WERI-Rb-1 (cell line): ENCODE data around the gene TP63.

Experiments used
- DNase-seq: peaks from one replicate; pipeline ENCODE4 v3.0.0-alpha.2; 2020
- H3K27ac ChIP-seq: fragments of 250-450 bp; sonication (Bioruptor Pico); 2 replicates; pipeline ENCODE4 v1.5.1; 2020; ENCODE audit warnings: mild to moderate bottlenecking, moderate library complexity
- H3K27me3 ChIP-seq: fragments of 250-450 bp; sonication (Bioruptor Pico); 2 replicates; pipeline ENCODE4 v1.5.1; 2021; ENCODE audit warnings: mild to moderate bottlenecking, low read depth, moderate library complexity; ENCODE audit not compliant: insufficient read depth, severe bottlenecking
- H3K36me3 ChIP-seq: fragments of 250-450 bp; sonication (Bioruptor Pico); 2 replicates; pipeline ENCODE4 v1.5.1; 2020; ENCODE audit warnings: mild to moderate bottlenecking, moderate library complexity
- H3K4me3 ChIP-seq: 2 replicates; pipeline ENCODE4 v1.5.1; 2011; ENCODE audit warnings: low read depth, mild to moderate bottlenecking, control low read depth, low read length
- H3K9me3 ChIP-seq: fragments of 250-450 bp; sonication (Bioruptor Pico); 2 replicates; pipeline ENCODE4 v1.5.1; 2021; ENCODE audit warnings: mild to moderate bottlenecking, moderate library complexity; ENCODE audit not compliant: severe bottlenecking
- CTCF ChIP-seq: IDR thresholded peaks from 2 replicates; pipeline ENCODE4 v1.5.1; 2011; ENCODE audit warnings: low read depth, mild to moderate bottlenecking, control low read depth, inconsistent platforms, low read length

TP63 gene

DNA sequence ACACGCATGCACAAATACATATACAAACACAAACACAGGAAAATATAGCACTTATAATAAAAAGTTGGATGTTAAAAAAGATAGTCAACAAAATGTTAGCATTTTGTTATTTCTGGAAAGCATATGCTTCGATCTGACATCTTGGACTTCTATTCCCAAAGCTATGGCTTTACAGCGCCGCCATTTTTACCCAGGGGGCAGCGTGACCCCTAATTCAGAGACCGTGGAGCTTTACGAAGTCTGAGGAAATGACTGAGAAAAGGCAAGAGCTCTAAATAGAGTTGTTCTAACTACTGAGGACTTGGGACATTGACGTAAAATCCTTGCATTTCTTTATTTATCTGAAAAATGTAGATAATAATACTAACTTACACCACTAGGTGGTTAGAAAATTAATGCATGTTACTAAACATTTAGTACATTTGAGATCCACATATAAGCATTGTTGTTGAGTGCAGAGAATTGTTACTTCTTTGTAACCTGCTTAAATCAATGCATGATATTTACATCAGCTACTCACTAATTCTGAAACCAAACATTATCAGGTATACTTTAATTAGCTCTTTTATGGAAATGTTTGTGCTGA lies 155.4 kb downstream of the TP63 start:
- no peak for DNase-seq
- Histone ChIP-seq H3K4me3 (no peak overlapping the region), H3K27ac (no peak overlapping the region), H3K9me3 (no peaks in the 10 kb centered on the region), H3K27me3 (no peaks in the 10 kb centered on the region), H3K36me3 (no peaks in the 10 kb centered on the region)
- no peak for TF ChIP-seq CTCF

DNA sequence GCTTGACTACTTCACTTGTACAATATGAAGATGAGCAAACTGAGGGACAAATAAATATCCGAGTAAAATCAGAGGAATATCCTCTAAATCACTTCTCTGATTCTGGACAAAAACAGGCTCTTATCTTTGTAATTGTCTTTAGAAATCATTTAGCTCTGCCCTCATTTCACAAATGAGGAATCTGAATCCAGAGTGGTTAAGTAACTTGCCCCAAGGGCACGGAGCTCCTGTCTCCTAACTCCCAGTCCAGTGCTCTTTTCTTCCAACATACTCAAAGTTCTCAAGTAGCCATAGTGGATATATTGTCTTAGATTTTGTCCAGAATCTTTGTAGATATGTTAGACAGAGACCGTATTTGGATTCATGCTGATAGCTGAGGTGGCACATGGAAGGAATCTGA lies 156.0 kb downstream of the TP63 start:
- Histone ChIP-seq H3K27ac (no peak overlapping the region), H3K36me3 (no peaks in the 10 kb centered on the region), H3K9me3 (no peaks in the 10 kb centered on the region), H3K27me3 (no peaks in the 10 kb centered on the region), H3K4me3 (no peak overlapping the region)
- no peak for TF ChIP-seq CTCF
- DNase-seq = no peak

DNA sequence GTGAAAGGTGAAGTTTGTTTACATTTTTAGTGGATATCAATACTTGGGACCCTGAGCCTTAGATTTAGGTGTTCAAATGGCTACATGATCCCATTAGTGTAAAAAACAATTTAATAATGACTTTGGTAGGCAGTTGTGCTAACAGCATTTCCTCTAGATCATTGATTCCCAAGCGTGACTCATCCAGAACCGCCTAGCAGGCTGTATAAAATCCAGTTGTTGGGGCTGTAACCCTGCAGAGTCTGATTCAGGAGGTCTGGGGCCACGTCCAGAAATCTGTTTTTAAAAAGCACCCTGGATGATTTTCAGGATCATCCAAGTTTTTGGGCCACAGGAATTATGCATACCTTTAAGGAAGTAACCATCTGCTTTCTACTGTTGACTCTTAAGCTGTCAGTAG lies 156.4 kb downstream of the TP63 start:
- no peak for DNase-seq
- Histone ChIP-seq H3K36me3 (no peaks in the 10 kb centered on the region), H3K27ac (no peak overlapping the region), H3K9me3 (no peaks in the 10 kb centered on the region), H3K27me3 (no peaks in the 10 kb centered on the region), H3K4me3 (no peak overlapping the region)
- no peak for TF ChIP-seq CTCF

GRCh38 chr3:189789432-189789831 lies 158.2 kb downstream of the TP63 start:
- H3K27ac ChIP-seq = no peak overlapping the region
- H3K9me3 ChIP-seq = no peaks in the 10 kb centered on the region
- no peak overlapping the region for H3K4me3 ChIP-seq
- no peaks in the 10 kb centered on the region for H3K27me3 ChIP-seq
- no peak for DNase-seq
- no peak for TF ChIP-seq CTCF
- H3K36me3 ChIP-seq = no peaks in the 10 kb centered on the region

DNA sequence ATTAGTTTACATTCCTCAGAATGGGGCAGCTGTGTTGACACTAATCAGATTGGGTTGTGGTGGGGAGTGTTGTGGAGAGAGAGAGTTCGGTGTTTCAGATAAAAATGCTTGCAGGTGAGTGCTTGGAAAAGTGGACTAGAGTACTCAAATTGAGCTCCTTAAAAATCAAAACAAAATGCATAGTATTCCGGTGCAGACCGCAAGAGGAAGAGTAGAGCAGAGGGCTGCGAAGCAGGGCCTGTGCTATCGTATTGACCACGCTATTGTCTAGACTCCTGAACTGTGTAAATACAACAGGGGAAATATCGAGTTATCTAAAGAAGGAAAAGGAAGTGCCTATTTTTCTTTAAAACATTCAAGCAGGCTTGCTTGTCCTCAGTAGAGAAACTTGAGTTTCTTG lies 159.5 kb downstream of the TP63 start:
- DNase-seq = no peak
- no peak overlapping the region for H3K27ac ChIP-seq

More for the DNA sequence above, 159.5 kb downstream of the TP63 start:
- H3K27me3 ChIP-seq = no peaks in the 10 kb centered on the region
- no peaks in the 10 kb centered on the region for H3K36me3 ChIP-seq
- TF ChIP-seq CTCF = no peak
- H3K4me3 ChIP-seq = no peak overlapping the region
- no peaks in the 10 kb centered on the region for H3K9me3 ChIP-seq
